GM12865 (cell line): ENCODE data around the gene ARFGEF2.
"Not testable (repeated sequence)": the region's sequence is repeated elsewhere in the genome, so short reads cannot be mapped to it uniquely, and the experiment has no call there.

ENCODE experiments used
- DNase-seq: peaks from one replicate; pipeline ENCODE4 v3.0.0; 2010; ENCODE audit warnings: low read depth
- H3K4me3 ChIP-seq: 2 replicates; pipeline ENCODE4 v1.5.1; 2011; ENCODE audit warnings: mild to moderate bottlenecking, low read depth, low read length, control low read depth
- CTCF ChIP-seq: IDR thresholded peaks from 2 replicates; pipeline ENCODE4 v1.5.1; 2011; ENCODE audit warnings: low read length, control low read depth, low read depth, inconsistent platforms; ENCODE audit not compliant: insufficient read depth; ENCODE audit errors: missing control alignments

The ARFGEF2 gene

DNA sequence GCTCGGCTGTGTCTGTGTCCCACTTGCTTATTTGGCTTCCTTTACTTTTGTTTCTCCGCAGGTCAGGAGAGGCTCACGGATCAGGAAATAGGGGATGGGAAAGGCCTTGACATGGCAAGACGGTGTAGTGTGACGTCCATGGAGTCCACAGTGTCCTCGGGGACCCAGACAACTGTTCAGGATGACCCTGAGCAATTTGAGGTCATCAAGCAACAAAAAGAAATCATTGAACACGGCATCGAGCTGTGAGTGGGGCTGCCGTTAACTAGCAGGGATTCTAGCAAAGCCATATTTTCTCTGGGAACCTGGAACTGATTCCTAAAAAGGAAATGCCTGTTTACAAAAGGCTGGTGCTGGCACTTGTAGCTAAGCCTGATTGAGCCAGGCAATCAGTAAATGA lies 54.4 kb downstream of the ARFGEF2 start:
- TF ChIP-seq CTCF, result no peak
- no peak for DNase-seq
- H3K4me3 ChIP-seq, result no peak overlapping the region

- not testable (repeated sequence) for H3K4me3 ChIP-seq, DNase-seq
Observed at GRCh38 chr20:48979980-48980379, 58.5 kb downstream of the ARFGEF2 start.

DNA sequence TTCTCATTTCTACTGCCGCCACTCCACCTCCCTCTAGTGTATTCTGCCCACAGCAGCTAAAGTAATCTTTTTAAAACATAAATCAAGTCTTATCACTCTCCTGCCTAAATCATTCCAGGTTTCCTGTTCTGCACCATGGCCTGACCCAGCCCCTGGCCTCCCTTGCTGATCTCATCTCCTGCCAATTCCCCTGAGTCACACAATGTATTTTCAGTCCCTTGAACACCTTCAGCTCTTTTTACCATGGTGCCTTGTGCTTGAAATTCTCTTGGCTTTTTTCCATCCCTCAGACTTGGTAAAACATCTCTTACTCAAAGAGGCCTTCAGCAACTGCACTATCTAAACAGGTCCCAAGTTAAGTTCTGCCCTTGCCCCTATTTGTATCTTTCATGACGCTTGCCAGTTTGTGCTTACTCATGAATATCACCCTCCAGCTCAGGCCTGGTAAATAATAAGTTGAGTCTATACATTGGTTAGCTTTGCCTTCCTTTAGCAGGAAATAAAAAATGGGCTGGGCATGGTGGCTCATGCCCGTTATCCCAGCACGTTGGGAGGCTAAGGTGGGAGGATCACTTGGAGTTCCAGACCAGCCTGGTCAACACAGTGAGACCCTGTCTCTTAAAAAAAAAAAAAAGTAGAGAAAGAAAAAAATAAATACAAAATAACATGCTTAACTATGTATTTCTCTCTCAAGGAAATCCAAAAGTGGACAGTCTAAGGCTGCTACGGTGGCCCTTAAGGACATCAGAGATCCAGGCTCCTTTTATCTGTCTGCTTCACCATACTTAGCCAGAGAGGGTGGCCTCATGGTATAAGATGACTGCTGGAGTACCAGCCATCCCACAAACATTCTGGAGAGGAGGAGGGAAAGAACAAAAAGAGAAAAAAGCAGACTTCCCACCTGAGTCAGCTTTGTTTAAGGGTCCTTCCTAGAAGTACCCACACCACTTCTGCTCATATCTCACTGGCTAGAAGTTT lies 62.2 kb downstream of the ARFGEF2 start:
- no peak overlapping the region for H3K4me3 ChIP-seq
- TF ChIP-seq CTCF, result no peak
- DNase-seq, result no peak

DNA sequence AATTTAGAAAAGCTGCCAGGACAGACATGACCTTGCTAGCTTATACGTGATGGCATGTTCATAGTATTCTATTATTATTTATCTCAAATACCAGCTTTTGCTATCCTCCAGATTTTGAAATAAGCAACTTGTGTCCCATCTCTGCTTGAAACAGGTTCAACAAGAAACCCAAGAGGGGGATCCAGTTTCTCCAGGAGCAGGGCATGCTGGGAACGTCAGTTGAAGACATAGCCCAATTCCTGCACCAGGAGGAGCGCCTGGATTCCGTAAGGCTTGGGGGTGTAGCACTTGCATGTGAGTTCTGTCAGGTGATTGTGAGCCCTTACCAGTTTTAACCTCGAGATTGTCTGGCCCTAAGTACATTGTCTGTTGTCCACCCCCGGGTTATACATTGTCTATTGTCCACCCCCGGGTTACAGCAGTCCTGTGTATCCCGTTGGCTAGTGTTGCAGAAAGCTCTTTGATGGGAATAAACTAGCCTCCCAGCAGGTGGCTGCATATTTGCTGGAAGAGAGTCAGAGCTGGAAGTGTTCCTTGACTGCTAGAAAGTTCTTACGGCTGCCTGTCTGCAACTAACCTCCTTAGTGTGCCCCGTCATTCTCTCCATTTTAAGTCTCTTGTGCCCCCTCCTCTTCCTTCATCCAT lies 63.2 kb downstream of the ARFGEF2 start:
- H3K4me3 ChIP-seq, result no peak overlapping the region
- DNase-seq, result no peak
- TF ChIP-seq CTCF, result no peak

DNA sequence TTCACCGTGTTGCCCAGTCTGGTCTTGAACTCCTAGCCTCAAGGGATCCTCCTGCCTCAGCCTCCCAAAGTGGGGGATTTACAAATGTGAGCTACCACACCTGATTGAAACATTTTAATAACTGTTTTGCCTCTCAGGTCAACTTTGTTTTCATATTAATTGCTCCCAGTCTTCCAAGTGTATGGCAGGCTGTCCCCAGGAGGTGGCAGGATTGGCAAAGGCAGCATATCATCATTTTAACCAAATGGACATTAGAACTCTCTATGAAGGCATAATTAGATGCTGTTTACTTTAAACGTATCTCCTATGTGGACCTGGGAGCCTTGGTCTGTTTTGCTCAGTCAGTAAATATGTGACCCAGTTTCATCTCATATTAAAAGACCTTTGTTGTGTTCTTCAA lies 65.4 kb downstream of the ARFGEF2 start:
- DNase-seq, result no peak
- H3K4me3 ChIP-seq, result no peak overlapping the region
- TF ChIP-seq CTCF, result peak; percentile 19

- DNase-seq, result no peak
Observed at GRCh38 chr20:48990467-48990866, 69.0 kb downstream of the ARFGEF2 start.

More at GRCh38 chr20:48990467-48990866, 69.0 kb downstream of the ARFGEF2 start:
- H3K4me3 ChIP-seq, result no peak overlapping the region
- no peak for TF ChIP-seq CTCF
